Right hindlimb (tissue), 1 donor: ENCODE data around the gene TRIM41.
A peak's percentile ranks its signal among the peaks of the same experiment; 100 is the strongest.
"Not testable (repeated sequence)": the region's sequence is repeated elsewhere in the genome, so short reads cannot be mapped to it uniquely, and the experiment has no call there.

ENCODE experiments used
- DNase-seq: peaks from one replicate; pipeline ENCODE4 v3.0.0-alpha.2; 2018

TRIM41 gene

GRCh38 chr5:181223058-181223728, at the start of gene TRIM41:
Gene TRIM41, plus strand, starts transcription at chr5:181223281. Its CDS starts 719 bp downstream, at chr5:181224000.
- peak; percentile 99 for DNase-seq

GRCh38 chr5:181173420-181174342, 49.4 kb upstream of the TRIM41 start:
- DNase-seq, result no peak

GRCh38 chr5:181176254-181176952, 46.7 kb upstream of the TRIM41 start:
- no peak for DNase-seq

GRCh38 chr5:181177559-181177958, 45.5 kb upstream of the TRIM41 start:
- DNase-seq, result not testable (repeated sequence)

- DNase-seq, result peak; percentile 70
Measured at GRCh38 chr5:181181650-181182565, 41.2 kb upstream of the TRIM41 start.

- no peak for DNase-seq
Measured at GRCh38 chr5:181182651-181183050, 40.4 kb upstream of the TRIM41 start.

- no peak for DNase-seq
Measured at GRCh38 chr5:181184845-181185216, 38.2 kb upstream of the TRIM41 start.

GRCh38 chr5:181185560-181185959, 37.5 kb upstream of the TRIM41 start:
- DNase-seq, result no peak

- DNase-seq, result no peak
Measured at GRCh38 chr5:181186022-181186421, 37.1 kb upstream of the TRIM41 start.

- DNase-seq, result no peak
Measured at GRCh38 chr5:181186986-181187499, 36.0 kb upstream of the TRIM41 start.

- DNase-seq, result peak; percentile 83
Measured at GRCh38 chr5:181187500-181188213, 35.4 kb upstream of the TRIM41 start.

GRCh38 chr5:181188700-181189362, 34.2 kb upstream of the TRIM41 start:
- DNase-seq, result peak; percentile 89

GRCh38 chr5:181189363-181189961, 33.6 kb upstream of the TRIM41 start:
- peak; percentile 44 for DNase-seq

- no peak for DNase-seq
Measured at GRCh38 chr5:181189962-181190710, 32.9 kb upstream of the TRIM41 start.

GRCh38 chr5:181190711-181191525, 32.2 kb upstream of the TRIM41 start:
- peak; percentile 69 for DNase-seq

GRCh38 chr5:181191526-181192336, 31.4 kb upstream of the TRIM41 start:
- peak; percentile 99 for DNase-seq

GRCh38 chr5:181192337-181193046, 30.6 kb upstream of the TRIM41 start:
- no peak for DNase-seq
